Measurements from ENCODE around the gene SMARCA4.

The SMARCA4 gene

GRCh38 chr19:10960314-10961072, at the start of gene SMARCA4:
Gene SMARCA4, plus strand, starts transcription at chr19:10961030. Its CDS starts 23,122 bp downstream, at chr19:10984152.
- DNase-seq: peak; percentile 99

- DNase-seq: no peak
Measured at GRCh38 chr19:10911579-10912363, 49.1 kb upstream of the SMARCA4 start.

- no peak for DNase-seq
Measured at GRCh38 chr19:10912619-10913018, 48.2 kb upstream of the SMARCA4 start.

- no peak for DNase-seq
Measured at GRCh38 chr19:10913716-10914340, 47.0 kb upstream of the SMARCA4 start.

- DNase-seq: no peak
Measured at GRCh38 chr19:10915130-10916091, 45.4 kb upstream of the SMARCA4 start.

GRCh38 chr19:10916602-10917001, 44.2 kb upstream of the SMARCA4 start:
- DNase-seq: no peak

GRCh38 chr19:10918359-10918758, 42.5 kb upstream of the SMARCA4 start:
- no peak for DNase-seq

GRCh38 chr19:10919352-10920287, 41.2 kb upstream of the SMARCA4 start:
- no peak for DNase-seq

GRCh38 chr19:10920288-10920655, 40.6 kb upstream of the SMARCA4 start:
- DNase-seq: no peak

- DNase-seq: no peak
Measured at GRCh38 chr19:10920781-10921180, 40.0 kb upstream of the SMARCA4 start.

GRCh38 chr19:10921199-10921909, 39.5 kb upstream of the SMARCA4 start:
- DNase-seq: no peak

GRCh38 chr19:10921910-10922637, 38.8 kb upstream of the SMARCA4 start:
- DNase-seq: no peak

GRCh38 chr19:10922638-10923014, 38.2 kb upstream of the SMARCA4 start:
- no peak for DNase-seq

- no peak for DNase-seq
Measured at GRCh38 chr19:10923260-10924112, 37.3 kb upstream of the SMARCA4 start.

- DNase-seq: no peak
Measured at GRCh38 chr19:10924597-10924996, 36.2 kb upstream of the SMARCA4 start.

GRCh38 chr19:10927730-10928562, 32.9 kb upstream of the SMARCA4 start:
- DNase-seq: peak; percentile 21

GRCh38 chr19:10928563-10929401, 32.0 kb upstream of the SMARCA4 start, which contains the start of the genes TIMM29 and YIPF2:
Gene TIMM29, plus strand, starts transcription at chr19:10928811. Its CDS starts 12 bp downstream, at chr19:10928823.
Gene YIPF2, minus strand, starts transcription at chr19:10928639. Its CDS starts 229 bp downstream, at chr19:10928410.
- peak; percentile 99 for DNase-seq
